Keratinocyte (primary cell): ENCODE results near the gene NFATC1. TPM values are rescaled to one million over a fixed set of nuclear protein-coding genes. Genes with fewer than 3 reads are reported as not detected.

Experiments
- DNase-seq: peaks from one replicate; pipeline ENCODE4 v3.0.0-alpha.2; 2011; ENCODE audit warnings: low read depth, missing footprints, low spot score
- FAIRE-seq: peaks from 2 replicates; lab custom pipeline; 2011; peaks lifted over from hg19 to GRCh38; lab: Jason Lieb, UNC
- H2AFZ ChIP-seq: 2 replicates; pipeline ENCODE4 v1.6.0; 2012; ENCODE audit warnings: low read length, control low read depth, inconsistent platforms; ENCODE audit not compliant: control insufficient read depth
- H3K27ac ChIP-seq: 2 replicates; pipeline ENCODE4 v1.5.1; 2011; ENCODE audit warnings: low read length; ENCODE audit not compliant: control insufficient read depth, insufficient read depth
- H3K27me3 ChIP-seq: 3 replicates; pipeline ENCODE4 v1.6.0; 2011; ENCODE audit warnings: low read length; ENCODE audit not compliant: control insufficient read depth, insufficient read depth; ENCODE audit errors: extremely low read depth
- H3K36me3 ChIP-seq, 2 experiments: 2 replicates in 1 of 2; 3 replicates in 1 of 2; pipeline ENCODE4 v1.5.1; 2011; ENCODE audit warnings: low read length in 2 of 2, mild to moderate bottlenecking in 1 of 2; ENCODE audit not compliant: control insufficient read depth in 2 of 2, insufficient read depth in 2 of 2; ENCODE audit errors: extremely low read depth in 1 of 2
- H3K4me1 ChIP-seq: 3 replicates; pipeline ENCODE4 v1.5.1; 2011; ENCODE audit warnings: low read length; ENCODE audit not compliant: control insufficient read depth, insufficient read depth; ENCODE audit errors: extremely low read depth
- H3K4me2 ChIP-seq: 3 replicates; pipeline ENCODE4 v1.6.0; 2011; ENCODE audit warnings: low read depth, low read length; ENCODE audit not compliant: control insufficient read depth, insufficient read depth; ENCODE audit errors: extremely low read depth
- H3K4me3 ChIP-seq, 3 experiments: fragments of 200-600 bp in 1 of 3; sonication (generic) in 1 of 3; 2 replicates in 2 of 3; 3 replicates in 1 of 3; pipeline ENCODE4 v1.5.1; 2011 to 2016; ENCODE audit warnings: low read length in 3 of 3, mild to moderate bottlenecking in 3 of 3, control low read depth in 2 of 3, inconsistent platforms in 1 of 3, low read depth in 1 of 3, mixed read lengths in 1 of 3, mixed run types in 1 of 3, moderate library complexity in 1 of 3; ENCODE audit not compliant: control insufficient read depth in 2 of 3, insufficient read depth in 2 of 3; ENCODE audit errors: extremely low read depth in 1 of 3
- H3K79me2 ChIP-seq: 2 replicates; pipeline ENCODE4 v1.6.0; 2012; ENCODE audit warnings: low read length; ENCODE audit not compliant: control insufficient read depth, insufficient read depth
- H3K9ac ChIP-seq: 3 replicates; pipeline ENCODE4 v1.6.0; 2011; ENCODE audit warnings: low read length; ENCODE audit not compliant: control insufficient read depth, insufficient read depth; ENCODE audit errors: extremely low read depth
- H3K9me1 ChIP-seq: 3 replicates; pipeline ENCODE4 v1.6.0; 2011; ENCODE audit warnings: low read length; ENCODE audit not compliant: control insufficient read depth, insufficient read depth; ENCODE audit errors: extremely low read depth
- H3K9me3 ChIP-seq: 2 replicates; pipeline ENCODE4 v1.5.1; 2012; ENCODE audit warnings: low read depth, low read length; ENCODE audit not compliant: control insufficient read depth
- H4K20me1 ChIP-seq: 3 replicates; pipeline ENCODE4 v1.6.0; 2011; ENCODE audit warnings: low read length; ENCODE audit not compliant: control insufficient read depth, insufficient read depth; ENCODE audit errors: extremely low read depth
- EZH2 ChIP-seq: IDR thresholded peaks from one replicate; pipeline ENCODE4 v1.6.1; 2012; ENCODE audit warnings: inconsistent platforms, mild to moderate bottlenecking, low read length, moderate library complexity
- dilution Hi-C: fragments of 300-500 bp; cut with MboI; formaldehyde crosslinking; loops from one replicate; pipeline ENCODE4 v1.7.0; 2020; ENCODE audit warnings: low sequenced_read_pairs; ENCODE audit not compliant: extremely low pct_ligation_motif_present
- polyA plus RNA-seq, 5 experiments: library from polyadenylated mRNA; depleted of rRNA in 3 of 5; stranded (reverse) in 3 of 5; stranded (forward) in 1 of 5; unstranded in 1 of 5; fragments of >200 nt; gene quantifications; 1 replicate in 1 of 5; 2 replicates in 3 of 5; 3 replicates in 1 of 5; pipeline versions ENCODE4 v1.2.1 to v1.2.3, GENCODE V29; 2011 to 2012; ENCODE audit warnings: missing spikeins in 2 of 5, low read depth in 1 of 5, low replicate concordance in 1 of 5
- TF ChIP-seq, protein P1 (sequence below), 3 experiments: IDR thresholded peaks in 1 of 3; conservative IDR thresholded peaks in 1 of 3; optimal IDR thresholded peaks in 1 of 3; 2 replicates in 2 of 3; 3 replicates in 1 of 3; pipeline versions ENCODE3 to v1.5.1; 2011; ENCODE audit warnings: low read length in 3 of 3, mild to moderate bottlenecking in 3 of 3, moderate library complexity in 2 of 3, control low read depth in 1 of 3, inconsistent platforms in 1 of 3; ENCODE audit not compliant: insufficient read depth in 2 of 3; ENCODE audit errors: extremely low read depth in 1 of 3

NFATC1 gene
- polyA plus RNA-seq, 1 donor (not counting 4 experiments of a cell fraction or from before 2014, with no cell fraction given), result 0.77 TPM

DNA sequence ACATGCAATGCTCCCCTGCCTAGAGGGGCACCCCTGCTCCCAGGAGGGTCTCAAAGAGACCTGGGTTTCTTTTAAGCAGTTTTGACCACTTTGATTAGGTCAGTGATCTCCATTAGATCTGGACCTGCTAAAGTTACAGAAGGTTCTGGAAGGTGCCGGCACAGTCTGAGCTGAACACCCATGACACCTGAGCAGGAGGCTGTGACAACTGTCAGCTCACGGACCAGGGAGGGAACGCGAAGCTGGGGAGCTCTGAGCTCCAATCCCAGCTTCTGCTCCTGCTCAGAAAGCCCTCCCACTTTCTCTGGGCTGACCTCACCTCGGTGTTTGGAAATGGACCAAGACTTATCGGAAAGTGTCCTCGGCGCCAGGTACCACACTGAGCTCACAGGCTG, 113.8 kb downstream of the NFATC1 start:
- H3K9ac ChIP-seq, result no peak overlapping the region
- no peaks in the 10 kb centered on the region for H3K9me1 ChIP-seq
- H3K9me3 ChIP-seq, result no peaks in the 10 kb centered on the region
- no peak overlapping the region for H3K4me3 ChIP-seq
- no peak overlapping the region for H3K4me2 ChIP-seq
- no peak for DNase-seq
- no peaks in the 10 kb centered on the region for H4K20me1 ChIP-seq
- no peak overlapping the region for H3K27ac ChIP-seq
- no peaks in the 10 kb centered on the region for H3K36me3 ChIP-seq
- no peak for FAIRE-seq
- H3K27me3 ChIP-seq, result peaks cover 6% of the 10 kb centered on the region
- H2AFZ ChIP-seq, result no peak overlapping the region
- no peaks in the 10 kb centered on the region for H3K79me2 ChIP-seq
- TF ChIP-seq, protein P1, sequence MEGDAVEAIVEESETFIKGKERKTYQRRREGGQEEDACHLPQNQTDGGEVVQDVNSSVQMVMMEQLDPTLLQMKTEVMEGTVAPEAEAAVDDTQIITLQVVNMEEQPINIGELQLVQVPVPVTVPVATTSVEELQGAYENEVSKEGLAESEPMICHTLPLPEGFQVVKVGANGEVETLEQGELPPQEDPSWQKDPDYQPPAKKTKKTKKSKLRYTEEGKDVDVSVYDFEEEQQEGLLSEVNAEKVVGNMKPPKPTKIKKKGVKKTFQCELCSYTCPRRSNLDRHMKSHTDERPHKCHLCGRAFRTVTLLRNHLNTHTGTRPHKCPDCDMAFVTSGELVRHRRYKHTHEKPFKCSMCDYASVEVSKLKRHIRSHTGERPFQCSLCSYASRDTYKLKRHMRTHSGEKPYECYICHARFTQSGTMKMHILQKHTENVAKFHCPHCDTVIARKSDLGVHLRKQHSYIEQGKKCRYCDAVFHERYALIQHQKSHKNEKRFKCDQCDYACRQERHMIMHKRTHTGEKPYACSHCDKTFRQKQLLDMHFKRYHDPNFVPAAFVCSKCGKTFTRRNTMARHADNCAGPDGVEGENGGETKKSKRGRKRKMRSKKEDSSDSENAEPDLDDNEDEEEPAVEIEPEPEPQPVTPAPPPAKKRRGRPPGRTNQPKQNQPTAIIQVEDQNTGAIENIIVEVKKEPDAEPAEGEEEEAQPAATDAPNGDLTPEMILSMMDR (optimal IDR thresholded peaks at IDR 0.05 in 1 of 3, IDR thresholded peaks at IDR 0.05 in 1 of 3, conservative IDR thresholded peaks at IDR 0.05 in 1 of 3; ENCODE audit: extremely low read depth in 1 of 3, insufficient read depth in 2 of 3, low read length in 3 of 3), result no peak
- no peak for TF ChIP-seq EZH2
- H3K4me1 ChIP-seq, result peaks cover 10% of the 10 kb centered on the region
- dilution Hi-C loops, result no loop called here

DNA sequence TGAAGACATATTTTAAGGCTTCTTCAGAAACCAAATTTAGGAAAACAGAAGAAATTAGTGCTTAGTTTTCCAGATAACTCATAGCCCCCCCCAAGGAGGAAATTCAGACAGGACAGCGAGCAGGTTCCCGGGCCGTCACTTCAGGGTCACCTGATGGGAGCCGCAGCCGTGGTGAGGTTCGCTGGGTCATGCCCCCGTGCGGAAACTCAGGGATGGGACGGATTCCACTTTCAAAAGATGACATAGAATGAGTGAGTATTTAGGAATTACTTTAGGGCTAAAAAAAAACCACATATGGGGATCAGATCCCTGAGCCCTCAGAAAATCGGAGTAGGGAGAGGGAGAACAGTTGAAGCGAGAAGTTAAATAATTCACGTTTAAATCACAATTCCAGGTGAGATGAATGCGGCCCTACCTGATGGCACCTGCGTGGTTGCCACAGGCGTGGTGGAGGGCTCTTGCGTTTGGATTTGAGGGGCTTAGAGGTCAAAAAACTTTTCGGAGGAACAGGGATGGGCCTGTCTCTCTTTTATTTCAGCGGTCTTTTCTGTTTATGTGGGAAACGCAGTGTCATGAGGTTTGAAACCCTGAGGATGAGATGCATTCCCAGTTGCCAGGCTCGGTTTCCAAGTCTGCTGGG, 114.4 kb downstream of the NFATC1 start:
- no peak for FAIRE-seq

More for the DNA sequence above, 114.4 kb downstream of the NFATC1 start:
- no peak for TF ChIP-seq EZH2
- TF ChIP-seq, protein P1 (optimal IDR thresholded peaks at IDR 0.05 in 1 of 3, IDR thresholded peaks at IDR 0.05 in 1 of 3, conservative IDR thresholded peaks at IDR 0.05 in 1 of 3; ENCODE audit: extremely low read depth in 1 of 3, insufficient read depth in 2 of 3, low read length in 3 of 3), result no peak
- H3K4me2 ChIP-seq, result no peak overlapping the region
- no peak overlapping the region for H2AFZ ChIP-seq
- H3K27ac ChIP-seq, result no peak overlapping the region
- H3K9me1 ChIP-seq, result no peaks in the 10 kb centered on the region
- H3K79me2 ChIP-seq, result no peaks in the 10 kb centered on the region
- H3K36me3 ChIP-seq, result no peaks in the 10 kb centered on the region
- no peak overlapping the region for H3K9ac ChIP-seq
- no peaks in the 10 kb centered on the region for H3K9me3 ChIP-seq
- H4K20me1 ChIP-seq, result no peaks in the 10 kb centered on the region
- dilution Hi-C loops, result no loop called here
- H3K4me3 ChIP-seq, result no peak overlapping the region
- H3K4me1 ChIP-seq, result peaks cover 10% of the 10 kb centered on the region
- peaks cover 6% of the 10 kb centered on the region for H3K27me3 ChIP-seq
- no peak for DNase-seq
